ENCODE data around the gene FBXW2. TPM values are rescaled to one million over a fixed set of nuclear protein-coding genes. Genes with fewer than 3 reads are reported as not detected.

FBXW2 gene
- total RNA-seq, 4 donors from 2014 or later: 46.9 to 54.8 (median 50.1) TPM

DNA sequence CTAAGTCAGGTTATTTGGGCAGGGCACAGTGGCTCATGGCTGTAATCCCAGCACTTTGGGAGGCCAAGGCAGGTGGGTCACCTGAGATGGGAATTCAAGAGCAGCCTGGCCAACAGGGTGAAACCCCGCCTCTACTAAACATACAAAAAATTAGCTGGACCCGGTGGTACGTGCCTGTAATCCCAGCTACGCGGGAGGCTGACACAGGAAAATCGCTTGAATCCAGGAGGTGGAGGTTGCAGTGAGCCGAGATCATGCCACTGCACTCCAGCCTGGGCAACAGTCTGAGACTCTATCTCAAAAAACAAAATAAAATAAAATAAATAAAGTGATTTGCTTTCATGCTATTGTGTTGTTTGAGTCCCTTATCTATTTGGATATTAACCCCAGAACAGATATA is 8.2 kb upstream of the FBXW2 start:
- Histone ChIP-seq H3K9me3 (no peaks in the 10 kb centered on the region), H3K36me3 (no peaks in the 10 kb centered on the region), H3K27me3 (no peaks in the 10 kb centered on the region), H3K27ac (no peak overlapping the region), H3K4me1 (no peaks in the 10 kb centered on the region), H3K4me3 (replicated peaks in 1 of 3) (no peak overlapping the region)
- 90 to 91% methylated on average over 7 of the region's 7 CpGs for WGBS, 2 donors
- DNase-seq: no peak
- TF ChIP-seq, protein P1, sequence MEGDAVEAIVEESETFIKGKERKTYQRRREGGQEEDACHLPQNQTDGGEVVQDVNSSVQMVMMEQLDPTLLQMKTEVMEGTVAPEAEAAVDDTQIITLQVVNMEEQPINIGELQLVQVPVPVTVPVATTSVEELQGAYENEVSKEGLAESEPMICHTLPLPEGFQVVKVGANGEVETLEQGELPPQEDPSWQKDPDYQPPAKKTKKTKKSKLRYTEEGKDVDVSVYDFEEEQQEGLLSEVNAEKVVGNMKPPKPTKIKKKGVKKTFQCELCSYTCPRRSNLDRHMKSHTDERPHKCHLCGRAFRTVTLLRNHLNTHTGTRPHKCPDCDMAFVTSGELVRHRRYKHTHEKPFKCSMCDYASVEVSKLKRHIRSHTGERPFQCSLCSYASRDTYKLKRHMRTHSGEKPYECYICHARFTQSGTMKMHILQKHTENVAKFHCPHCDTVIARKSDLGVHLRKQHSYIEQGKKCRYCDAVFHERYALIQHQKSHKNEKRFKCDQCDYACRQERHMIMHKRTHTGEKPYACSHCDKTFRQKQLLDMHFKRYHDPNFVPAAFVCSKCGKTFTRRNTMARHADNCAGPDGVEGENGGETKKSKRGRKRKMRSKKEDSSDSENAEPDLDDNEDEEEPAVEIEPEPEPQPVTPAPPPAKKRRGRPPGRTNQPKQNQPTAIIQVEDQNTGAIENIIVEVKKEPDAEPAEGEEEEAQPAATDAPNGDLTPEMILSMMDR (IDR thresholded peaks at IDR 0.05): no peak
- no peak for TF ChIP-seq POLR2A (IDR thresholded peaks at IDR 0.05)
- intact Hi-C loops (cut with DNase I): no loop called here

DNA sequence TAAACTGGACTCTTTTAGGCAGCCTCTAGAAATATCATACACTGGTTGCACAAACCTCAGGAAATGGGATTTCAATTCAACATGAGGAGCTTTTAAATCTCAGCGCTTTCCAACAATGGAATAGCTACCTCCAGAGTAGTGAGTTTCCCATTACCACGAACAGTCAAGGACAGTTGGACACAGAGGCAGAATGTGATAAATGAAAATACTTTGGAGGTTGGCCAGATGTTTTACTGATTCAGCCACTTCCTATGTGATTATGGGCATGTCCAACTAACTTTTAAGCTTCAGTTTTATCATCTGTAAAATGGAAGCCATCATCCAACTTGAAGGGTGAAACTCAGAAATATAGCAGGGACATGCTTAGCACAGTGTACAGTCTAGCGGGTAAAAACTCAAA is 2.1 kb downstream of the FBXW2 start:
- Histone ChIP-seq H3K27me3 (no peaks in the 10 kb centered on the region), H3K4me3 (replicated peaks in 1 of 3) (no peak overlapping the region), H3K9me3 (no peaks in the 10 kb centered on the region), H3K36me3 (peaks cover 0 to 7% of the 10 kb centered on the region in 2 donors), H3K4me1 (peaks cover 15 to 22% of the 10 kb centered on the region in 2 donors), H3K27ac (no peak overlapping the region)
- TF ChIP-seq, protein P1 (IDR thresholded peaks at IDR 0.05): no peak
- TF ChIP-seq POLR2A (IDR thresholded peaks at IDR 0.05): no peak
- no peak for DNase-seq
- intact Hi-C loops (cut with DNase I): loop anchor here (10.0 kb wide), 1 partner anchor 54 kb away; the partner anchor contains the start of gene PSMD5
- 85 to 86% methylated on average over 3 of the region's 3 CpGs for WGBS, 2 donors

DNA sequence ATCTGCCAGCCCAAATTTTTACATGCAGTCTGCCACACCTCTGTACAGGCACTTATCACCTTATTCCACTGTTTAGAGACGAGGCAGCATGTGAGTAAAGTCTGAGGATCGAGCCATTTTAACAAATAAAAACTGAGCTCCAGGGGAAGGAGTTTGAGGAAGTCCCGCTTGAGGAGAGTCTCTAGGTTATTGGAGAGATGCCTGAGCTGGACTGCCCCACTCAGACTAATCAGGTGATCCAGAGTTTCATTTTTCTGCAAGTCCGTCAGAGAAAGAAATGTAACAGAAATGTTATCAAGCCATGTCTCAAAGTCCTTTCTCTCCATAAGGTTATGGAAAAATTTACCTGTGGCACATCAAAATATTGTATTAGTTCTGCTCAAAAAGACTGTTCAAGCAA is 5.3 kb downstream of the FBXW2 start:
- Histone ChIP-seq H3K36me3 (peaks cover 0 to 7% of the 10 kb centered on the region in 2 donors), H3K4me3 (replicated peaks in 1 of 3) (no peak overlapping the region), H3K27me3 (no peaks in the 10 kb centered on the region), H3K9me3 (no peaks in the 10 kb centered on the region), H3K4me1 (peaks cover 10 to 16% of the 10 kb centered on the region in 2 donors), H3K27ac (no peak overlapping the region)
- intact Hi-C loops (cut with DNase I): no loop called here
- 87% methylated on average over 4 of the region's 4 CpGs for WGBS, 2 donors
- TF ChIP-seq POLR2A (IDR thresholded peaks at IDR 0.05): no peak
- TF ChIP-seq, protein P1 (IDR thresholded peaks at IDR 0.05): no peak
- DNase-seq: no peak

DNA sequence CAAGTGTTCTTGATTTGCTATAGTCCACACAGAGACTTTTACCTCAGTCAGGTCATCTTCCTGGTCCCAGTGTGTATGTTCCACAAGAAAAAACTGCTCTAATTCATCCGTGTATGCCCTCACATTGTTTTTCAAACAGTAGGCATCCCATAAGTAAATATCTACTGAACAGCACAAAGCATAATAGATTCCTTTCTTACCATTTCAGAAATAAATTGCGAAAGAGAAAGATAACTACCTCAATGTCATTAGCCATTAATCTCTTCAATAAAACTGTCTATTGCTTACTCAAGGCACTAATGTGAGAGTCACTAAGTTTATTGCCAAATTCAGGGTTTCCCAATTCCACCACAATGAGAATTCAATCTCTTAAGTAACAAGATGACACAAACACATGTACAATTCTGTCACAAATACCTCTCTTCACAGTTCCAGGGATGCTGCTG is 9.6 kb downstream of the FBXW2 start:
- no peaks in the 10 kb centered on the region for H3K4me1 ChIP-seq
- H3K36me3 ChIP-seq: peaks cover 0 to 7% of the 10 kb centered on the region in 2 donors
- H3K27me3 ChIP-seq: no peaks in the 10 kb centered on the region
- H3K27ac ChIP-seq: no peak overlapping the region
- no peaks in the 10 kb centered on the region for H3K9me3 ChIP-seq
- intact Hi-C loops (cut with DNase I): no loop called here
- TF ChIP-seq, protein P1 (IDR thresholded peaks at IDR 0.05): no peak
- no peak for TF ChIP-seq POLR2A (IDR thresholded peaks at IDR 0.05)
- 84 to 86% methylated on average over 2 of the region's 2 CpGs for WGBS, 2 donors
- H3K4me3 ChIP-seq (replicated peaks in 1 of 3): no peak overlapping the region
- DNase-seq: no peak

DNA sequence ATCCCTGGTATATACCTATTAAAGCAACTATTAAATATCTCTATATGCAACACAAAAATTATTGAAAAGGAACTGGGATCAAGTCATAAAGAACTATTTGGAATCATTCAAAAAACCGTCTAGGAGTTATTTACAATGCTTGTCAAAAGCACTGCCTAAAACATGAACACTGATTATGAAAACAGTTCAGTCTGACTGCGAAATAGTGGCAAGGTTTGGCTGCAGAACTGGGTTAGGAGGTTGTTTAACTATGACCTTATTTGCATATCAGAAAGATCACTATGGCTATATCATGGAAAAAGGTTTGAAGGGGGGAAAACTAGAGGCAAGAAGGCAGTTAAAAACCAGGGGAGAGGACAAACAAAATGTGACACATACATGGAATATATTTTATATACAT is 12.0 kb downstream of the FBXW2 start:
- DNase-seq: no peak
- H3K4me3 ChIP-seq (replicated peaks in 1 of 3): no peak overlapping the region
- intact Hi-C loops (cut with DNase I): no loop called here
- no peaks in the 10 kb centered on the region for H3K27me3 ChIP-seq
- WGBS, 2 donors: 93 to 94% methylated on average over 2 of the region's 2 CpGs
- no peaks in the 10 kb centered on the region for H3K9me3 ChIP-seq
- H3K27ac ChIP-seq: no peak overlapping the region
- TF ChIP-seq, protein P1 (IDR thresholded peaks at IDR 0.05): no peak
- TF ChIP-seq POLR2A (IDR thresholded peaks at IDR 0.05): no peak
- no peaks in the 10 kb centered on the region for H3K4me1 ChIP-seq
- H3K36me3 ChIP-seq: peaks cover 10 to 16% of the 10 kb centered on the region in 2 donors
